Common myeloid progenitor, CD34-positive (primary cell): ENCODE results near the gene ABCG1.
A peak's percentile ranks its signal among the peaks of the same experiment; 100 is the strongest.

Source experiments
- CTCF ChIA-PET: fragments of 350-600 bp; sonication (Branson Sonifier 250); formaldehyde crosslinking; loops from one replicate; lab custom pipeline; 2021; ENCODE audit warnings: antibody characterized with exemption; lab: Charles Lee
- POLR2A ChIA-PET: fragments of 350-600 bp; sonication (Branson Sonifier 250); formaldehyde crosslinking; loops from one replicate; lab custom pipeline; 2021; ENCODE audit warnings: antibody characterized with exemption; lab: Charles Lee
- DNase-seq, 3 donors: peaks; one replicate each; pipeline versions ENCODE4 v3.0.0 to v3.0.0-alpha.2; 2013
- H3K27ac ChIP-seq, 2 experiments: 1 replicate in 1 of 2; 2 replicates in 1 of 2; pipeline ENCODE4 v1.7.0; 2013; ENCODE audit warnings: inconsistent platforms in 2 of 2, low read length in 2 of 2, mild to moderate bottlenecking in 2 of 2, low read depth in 1 of 2, moderate library complexity in 1 of 2; ENCODE audit not compliant: severe bottlenecking in 2 of 2, insufficient read depth in 1 of 2, poor library complexity in 1 of 2
- H3K27me3 ChIP-seq, 5 experiments: replicated peaks in 2 of 5; 1 replicate in 3 of 5; 2 replicates in 2 of 5; pipeline versions ENCODE4 v1.6.1 to v1.7.0; 2013; ENCODE audit warnings: low read length in 4 of 5, mild to moderate bottlenecking in 2 of 5, moderate library complexity in 2 of 5, inconsistent platforms in 1 of 5; ENCODE audit not compliant: insufficient read depth in 5 of 5, control insufficient read depth in 4 of 5
- H3K36me3 ChIP-seq, 4 experiments: 1 replicate in 2 of 4; 2 replicates in 2 of 4; pipeline versions ENCODE4 v1.6.1 to v1.7.0; 2013; ENCODE audit warnings: low read length in 3 of 4, control low read depth in 1 of 4, mild to moderate bottlenecking in 1 of 4; ENCODE audit not compliant: control insufficient read depth in 4 of 4, insufficient read depth in 4 of 4
- H3K4me1 ChIP-seq, 4 experiments: 1 replicate in 3 of 4; 2 replicates in 1 of 4; pipeline versions ENCODE4 v1.6.1 to v1.7.1; 2013; ENCODE audit warnings: low read length in 3 of 4, mild to moderate bottlenecking in 3 of 4, control low read depth in 1 of 4, inconsistent platforms in 1 of 4, moderate library complexity in 1 of 4; ENCODE audit not compliant: control insufficient read depth in 4 of 4, insufficient read depth in 4 of 4; ENCODE audit errors: control extremely low read depth in 1 of 4
- H3K4me3 ChIP-seq, 7 experiments: 1 replicate in 4 of 7; 2 replicates in 3 of 7; pipeline versions ENCODE4 v1.5.1 to v1.7.0; 2013; ENCODE audit warnings: mild to moderate bottlenecking in 7 of 7, low read length in 6 of 7, moderate library complexity in 6 of 7, inconsistent platforms in 2 of 7, low read depth in 2 of 7, control low read depth in 1 of 7; ENCODE audit not compliant: insufficient read depth in 4 of 7, control insufficient read depth in 1 of 7; ENCODE audit errors: extremely low read depth in 1 of 7
- H3K9me3 ChIP-seq, 5 experiments: 1 replicate in 4 of 5; 2 replicates in 1 of 5; pipeline versions ENCODE4 v1.6.1 to v1.7.1; 2013; ENCODE audit warnings: low read length in 4 of 5, mild to moderate bottlenecking in 2 of 5, inconsistent platforms in 1 of 5, low read depth in 1 of 5, moderate library complexity in 1 of 5; ENCODE audit not compliant: control insufficient read depth in 4 of 5, insufficient read depth in 2 of 5; ENCODE audit errors: control extremely low read depth in 1 of 5
- WGBS: methylation state at CpG from one replicate; pipeline ENCODE4 v1.1.5; 2013; ENCODE audit not compliant: insufficient coverage; 5-methylcytosine and 5-hydroxymethylcytosine counted together

Gene ABCG1

GRCh38 chr21:42199868-42200463 lies 19.0 kb upstream of the ABCG1 start:
- Histone ChIP-seq H3K27ac (no peak overlapping the region), H3K4me3 (no peak overlapping the region), H3K9me3 (peaks cover 0 to 2% (median 0%) of the 10 kb centered on the region in 5 experiments), H3K27me3 (no peaks in the 10 kb centered on the region), H3K4me1 (peaks cover 16 to 30% (median 23%) of the 10 kb centered on the region in 4 experiments), H3K36me3 (no peaks in the 10 kb centered on the region)
- DNase-seq: peak in 2 of 3 donors; percentile 38 to 49
- POLR2A ChIA-PET: no interaction called here
- WGBS: 93% methylated on average over 3 of the region's 8 CpGs
- CTCF ChIA-PET: no interaction called here

DNA sequence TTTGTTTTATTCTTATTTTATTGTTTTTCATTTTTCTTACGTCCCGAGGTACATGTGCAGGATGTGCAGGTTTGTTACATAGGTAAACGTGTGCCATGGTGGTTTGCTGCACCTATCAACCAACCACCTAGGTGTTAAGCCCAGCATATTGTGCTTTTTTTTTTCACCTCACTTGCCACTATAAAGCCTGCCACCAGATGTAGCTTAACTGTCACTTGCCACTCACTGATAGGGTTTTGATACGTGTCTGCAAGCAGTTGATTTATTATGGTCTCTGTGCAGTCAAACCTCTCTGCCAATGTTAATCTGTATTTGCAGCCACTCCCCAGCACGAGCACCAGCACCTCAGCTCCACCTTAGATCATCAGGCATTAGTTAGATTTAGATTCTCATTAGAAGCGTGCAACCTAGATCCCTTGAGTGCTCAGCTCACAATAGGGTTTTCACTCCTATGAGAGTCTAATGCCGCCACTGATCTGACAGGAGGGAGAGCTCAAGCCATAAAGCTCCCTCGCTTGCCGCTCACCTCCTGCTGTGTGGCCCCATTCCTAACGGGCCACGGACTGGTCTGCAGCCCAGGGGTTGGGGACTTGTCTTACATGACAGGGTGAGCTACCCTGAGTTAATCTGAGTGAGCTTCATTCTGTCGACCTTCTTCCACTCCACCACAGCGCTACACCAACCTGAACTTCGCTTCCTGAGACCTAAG lies 17.9 kb upstream of the ABCG1 start:
- no peaks in the 10 kb centered on the region for H3K36me3 ChIP-seq
- ChIA-PET CTCF (interaction anchor here (0.7 to 1.4 kb wide), 9 partner anchors 9 to 64 kb away, joined by 3 to 6 read pairs (median 3); no protein-coding TSS in a partner anchor), POLR2A (no interaction called here)

DNA sequence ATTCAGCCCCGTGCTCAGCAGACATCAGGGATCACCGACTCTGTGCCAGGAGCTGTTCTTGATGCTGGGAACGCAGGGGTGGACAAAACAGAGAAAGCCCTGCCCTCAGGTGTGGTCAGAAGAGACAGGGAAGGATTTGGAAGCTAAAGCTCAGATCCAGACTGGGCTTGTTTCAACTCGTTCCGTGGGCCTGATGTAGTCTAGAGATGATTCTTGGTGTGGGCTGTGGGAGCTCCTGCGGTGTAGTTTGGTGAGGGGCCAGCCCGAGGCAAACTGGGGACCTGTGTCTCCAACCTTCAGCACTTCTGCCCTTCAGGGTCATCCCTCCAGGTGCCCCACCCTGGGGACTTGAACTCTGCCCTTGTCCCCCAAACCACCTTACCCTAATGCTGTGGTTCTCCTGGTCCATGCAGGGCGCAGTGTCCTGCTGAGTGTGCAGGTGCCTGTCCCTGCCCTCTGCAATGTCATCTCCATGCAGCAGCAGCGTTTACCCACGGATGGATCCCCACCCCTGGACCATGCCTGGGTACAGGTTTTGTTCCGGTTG lies 17.3 kb upstream of the ABCG1 start:
- WGBS: 96% methylated on average over 10 of the region's 11 CpGs
- POLR2A ChIA-PET: no interaction called here
- Histone ChIP-seq H3K36me3 (no peaks in the 10 kb centered on the region), H3K4me1 (peaks cover 15 to 22% (median 17%) of the 10 kb centered on the region in 4 experiments), H3K9me3 (peaks cover 0 to 2% (median 0%) of the 10 kb centered on the region in 5 experiments), H3K27me3 (no peaks in the 10 kb centered on the region), H3K27ac (no peak overlapping the region), H3K4me3 (no peak overlapping the region)
- DNase-seq: no peak
- CTCF ChIA-PET: interaction anchor here (0.7 to 1.4 kb wide), 8 partner anchors 8 to 63 kb away, joined by 3 to 6 read pairs (median 3); no protein-coding TSS in a partner anchor

More for the DNA sequence above, 17.9 kb upstream of the ABCG1 start:
- 89% methylated on average over 8 of the region's 14 CpGs for WGBS
- no peak for DNase-seq
- Histone ChIP-seq H3K4me1 (peaks cover 15 to 22% (median 17%) of the 10 kb centered on the region in 4 experiments), H3K9me3 (peaks cover 0 to 2% (median 0%) of the 10 kb centered on the region in 5 experiments), H3K27ac (no peak overlapping the region), H3K4me3 (no peak overlapping the region), H3K27me3 (no peaks in the 10 kb centered on the region)

DNA sequence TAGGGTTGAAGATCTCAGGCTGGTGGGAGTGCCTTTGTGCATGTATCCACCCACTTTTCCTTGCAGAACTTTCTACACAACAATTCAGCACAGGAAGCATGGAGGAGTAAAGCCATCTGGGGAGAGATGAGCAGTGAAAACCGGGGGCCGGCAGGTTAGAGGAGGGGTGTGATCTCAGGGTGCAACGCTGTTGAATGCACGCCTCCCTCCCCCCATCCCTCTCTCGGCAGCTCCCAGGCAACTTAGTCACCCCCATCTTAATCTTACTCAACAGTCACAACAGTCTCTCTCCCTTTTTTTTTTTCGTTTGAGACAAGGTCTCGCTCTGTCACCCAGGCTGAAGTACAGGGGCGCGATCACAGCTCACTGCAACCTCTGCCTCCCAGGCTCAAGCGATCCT lies 16.6 kb upstream of the ABCG1 start:
- Histone ChIP-seq H3K4me3 (no peak overlapping the region), H3K27me3 (no peaks in the 10 kb centered on the region), H3K9me3 (peaks cover 0 to 2% (median 0%) of the 10 kb centered on the region in 5 experiments), H3K27ac (no peak overlapping the region), H3K4me1 (peaks cover 15 to 22% (median 17%) of the 10 kb centered on the region in 4 experiments), H3K36me3 (no peaks in the 10 kb centered on the region)
- ChIA-PET CTCF (interaction anchor here (1.1 to 1.6 kb wide), 3 partner anchors 7 to 58 kb away, joined by 3 to 6 read pairs (median 4); no protein-coding TSS in a partner anchor), POLR2A (no interaction called here)
- DNase-seq: no peak
- WGBS: 93% methylated on average over 7 of the region's 10 CpGs

DNA sequence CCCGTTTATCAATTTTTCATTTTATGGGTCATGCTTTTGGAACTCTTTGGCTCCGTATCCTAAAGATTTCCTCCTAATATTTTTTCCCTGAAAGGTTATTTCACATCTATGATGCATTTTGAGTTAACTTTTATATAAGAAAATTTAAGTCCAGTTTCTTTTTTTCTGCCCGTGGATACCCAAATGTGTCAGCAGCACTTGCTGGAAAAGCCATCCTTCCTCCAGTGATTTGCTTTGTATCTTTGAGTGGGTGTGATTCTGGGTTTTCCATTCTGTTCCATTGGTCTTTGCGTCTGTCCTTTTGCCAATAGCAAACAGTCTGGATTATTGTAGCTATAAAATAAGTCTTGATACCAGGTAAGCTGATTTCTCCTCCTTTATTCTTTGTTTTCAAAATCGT lies 15.6 kb upstream of the ABCG1 start:
- Histone ChIP-seq H3K4me3 (no peak overlapping the region), H3K27ac (no peak overlapping the region), H3K27me3 (no peaks in the 10 kb centered on the region), H3K36me3 (no peaks in the 10 kb centered on the region), H3K9me3 (peaks cover 0 to 2% (median 0%) of the 10 kb centered on the region in 5 experiments), H3K4me1 (peaks cover 15 to 22% (median 17%) of the 10 kb centered on the region in 4 experiments)
- ChIA-PET POLR2A (interaction anchor here (0.7 kb wide), 1 partner anchor 10 kb away, joined by 3 read pairs; no protein-coding TSS in a partner anchor), CTCF (interaction anchor here (1.6 kb wide), 1 partner anchor 56 kb away, joined by 6 read pairs; no protein-coding TSS in a partner anchor)
- no CpG with 5 or more reads among the region's 5 CpGs for WGBS
- no peak for DNase-seq

DNA sequence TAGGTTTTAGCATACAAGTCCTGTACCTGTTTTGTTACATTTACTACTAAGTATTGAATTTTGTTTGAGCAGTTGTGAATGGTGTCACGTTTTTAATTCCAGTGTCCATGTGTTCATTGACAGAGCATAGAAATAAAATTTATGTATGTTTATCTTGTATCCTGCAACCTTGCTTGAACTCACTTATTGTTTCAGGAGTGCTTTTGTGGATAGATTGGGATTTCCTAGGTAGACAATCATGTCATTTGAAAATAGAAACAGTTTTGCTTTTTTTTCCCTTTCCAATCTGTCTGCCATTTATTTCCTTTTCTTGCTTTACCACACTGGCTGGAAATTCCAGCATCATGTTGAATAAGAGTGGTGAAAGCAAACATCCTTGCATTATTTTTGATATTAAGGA lies 15.0 kb upstream of the ABCG1 start:
- ChIA-PET POLR2A (no interaction called here), CTCF (interaction anchor here (1.6 kb wide), 1 partner anchor 55 kb away, joined by 6 read pairs; no protein-coding TSS in a partner anchor)
- Histone ChIP-seq H3K4me1 (peaks cover 10 to 18% (median 13%) of the 10 kb centered on the region in 4 experiments), H3K36me3 (no peaks in the 10 kb centered on the region), H3K27ac (no peak overlapping the region), H3K4me3 (no peak overlapping the region), H3K9me3 (peaks cover 0 to 2% (median 0%) of the 10 kb centered on the region in 5 experiments), H3K27me3 (no peaks in the 10 kb centered on the region)
- WGBS: no CpG with 5 or more reads among the region's 1 CpG
- DNase-seq: no peak
